GM12878 (cell line): ENCODE data around the gene THSD4. TPM values are rescaled to one million over a fixed set of nuclear protein-coding genes. Genes with fewer than 3 reads are reported as not detected.

Experiments
- ATAC-seq: fragments of 200-7000 bp; cut with Tn5 transposase; 3 replicates; pipeline ENCODE4 v1.9.1; 2020; ENCODE audit warnings: mild to moderate bottlenecking, moderate library complexity
- BruUV-seq: library from RNA; stranded (reverse); fragments of 400-500 nt; replicated peaks from 2 replicates; lab custom pipeline; 2021; lab: Mats Ljungman, UMichigan
- CTCF ChIA-PET: fragments of 300-600 bp; sonication (Branson Sonifier 250); formaldehyde crosslinking; extraction: SDS; loops from one replicate; lab custom pipeline; 2021; ENCODE audit warnings: inconsistent platforms; lab: Yijun Ruan, JAX
- POLR2A ChIA-PET: fragments of 350-600 bp; formaldehyde crosslinking; extraction: SDS; loops from one replicate; lab custom pipeline; 2021; ENCODE audit warnings: inconsistent platforms; lab: Charles Lee
- RAD21 ChIA-PET: fragments of 300-600 bp; sonication (Branson Sonifier 250); formaldehyde crosslinking; loops from one replicate; lab custom pipeline; 2023; ENCODE audit warnings: antibody characterized with exemption; ENCODE audit not compliant: unreplicated experiment; lab: Charles Lee
- SMC1A ChIA-PET: fragments of 300-600 bp; sonication (Branson Sonifier 250); formaldehyde crosslinking; loops from one replicate; lab custom pipeline; 2023; ENCODE audit not compliant: unreplicated experiment, uncharacterized antibody; lab: Charles Lee
- DNase-seq: peaks from one replicate; pipeline ENCODE4 v3.0.0-alpha.2; 2011; ENCODE audit warnings: low read depth, low spot score
- FAIRE-seq: peaks from 3 replicates; lab custom pipeline; 2011; peaks lifted over from hg19 to GRCh38; lab: Jason Lieb, UNC
- H2AFZ ChIP-seq: 2 replicates; pipeline ENCODE4 v1.6.0; 2011; ENCODE audit warnings: low read depth, low read length, control low read depth; ENCODE audit not compliant: control insufficient read depth
- H3K27ac ChIP-seq: 2 replicates; pipeline ENCODE4 v1.5.1; 2011; ENCODE audit warnings: control low read depth; ENCODE audit not compliant: control insufficient read depth, insufficient read depth
- H3K27me3 ChIP-seq, 2 experiments: replicated peaks in 1 of 2; 2 replicates each; pipeline versions ENCODE4 v1.6.0 to v1.6.1; 2011; ENCODE audit warnings: low read length in 1 of 2; ENCODE audit not compliant: control insufficient read depth in 2 of 2, insufficient read depth in 2 of 2
- H3K36me3 ChIP-seq, 2 experiments: 2 replicates each; pipeline ENCODE4 v1.5.1; 2011; ENCODE audit warnings: low read length in 1 of 2; ENCODE audit not compliant: control insufficient read depth in 2 of 2, insufficient read depth in 2 of 2
- H3K4me1 ChIP-seq: 2 replicates; pipeline ENCODE4 v1.6.1; 2011; ENCODE audit warnings: mild to moderate bottlenecking, low read length, moderate library complexity, mixed read lengths; ENCODE audit not compliant: control insufficient read depth, insufficient read depth
- H3K4me2 ChIP-seq: 2 replicates; pipeline ENCODE4 v1.6.0; 2011; ENCODE audit warnings: control low read depth; ENCODE audit not compliant: control insufficient read depth, insufficient read depth
- H3K4me3 ChIP-seq: fragments of 200-600 bp; sonication (generic); 2 replicates; pipeline ENCODE4 v1.5.1; 2016
- H3K79me2 ChIP-seq: 2 replicates; pipeline ENCODE4 v1.6.0; 2011; ENCODE audit warnings: low read length; ENCODE audit not compliant: control insufficient read depth, insufficient read depth
- H3K9ac ChIP-seq: 2 replicates; pipeline ENCODE4 v1.8.0; 2011; ENCODE audit warnings: low read length, control low read depth, mixed read lengths; ENCODE audit not compliant: control insufficient read depth, insufficient read depth
- H3K9me3 ChIP-seq: replicated peaks from 3 replicates; pipeline ENCODE4 v1.5.1; 2011; ENCODE audit warnings: mild to moderate bottlenecking, low read length; ENCODE audit not compliant: control insufficient read depth, insufficient read depth
- H4K20me1 ChIP-seq: 2 replicates; pipeline ENCODE4 v1.6.0; 2011; ENCODE audit not compliant: control insufficient read depth, insufficient read depth
- BACH1 ChIP-seq: fragments of 450-650 bp; IDR thresholded peaks from 2 replicates; pipeline ENCODE4 v1.6.1; 2017; ENCODE audit warnings: mild to moderate bottlenecking, borderline replicate concordance
- BCL11A ChIP-seq: IDR thresholded peaks from 2 replicates; pipeline ENCODE4 v1.6.1; 2011; ENCODE audit warnings: low read depth, low read length
- BHLHE40 ChIP-seq, 2 experiments: fragments of 450-650 bp in 1 of 2; IDR thresholded peaks; 2 replicates each; pipeline ENCODE4 v1.6.1; 2011 to 2017; ENCODE audit warnings: low read depth in 2 of 2, borderline replicate concordance in 1 of 2, improper control_type of control experiment in 1 of 2, low read length in 1 of 2, mild to moderate bottlenecking in 1 of 2
- CEBPZ ChIP-seq: fragments of 150-350 bp; IDR thresholded peaks from 2 replicates; pipeline ENCODE4 v1.6.1; 2016; ENCODE audit warnings: low read depth, low read length
- CREM ChIP-seq: IDR thresholded peaks from 2 replicates; pipeline ENCODE4 v1.6.1; 2014; ENCODE audit warnings: antibody characterized with exemption, low read depth
- CTCF ChIP-seq, 3 experiments: IDR thresholded peaks in 2 of 3; conservative IDR thresholded peaks in 1 of 3; 2 replicates each; pipeline ENCODE4 v1.5.1; 2011; ENCODE audit warnings: low read depth in 3 of 3, low read length in 3 of 3, mild to moderate bottlenecking in 3 of 3, control low read depth in 2 of 3, moderate library complexity in 2 of 3, inconsistent platforms in 1 of 3, mixed read lengths in 1 of 3; ENCODE audit not compliant: control insufficient read depth in 2 of 3, insufficient read depth in 1 of 3; ENCODE audit errors: extremely low read depth in 1 of 3
- MXI1 ChIP-seq: fragments of 150-350 bp; IDR thresholded peaks from 2 replicates; pipeline ENCODE4 v1.6.1; 2011; ENCODE audit warnings: low read depth, mild to moderate bottlenecking, inconsistent platforms, low read length, improper control_type of control experiment
- NR2C2 ChIP-seq: IDR thresholded peaks from 2 replicates; pipeline ENCODE4 v1.6.1; 2011; ENCODE audit warnings: borderline replicate concordance, low read depth; ENCODE audit not compliant: control insufficient read depth, insufficient read length
- SUPT20H ChIP-seq: IDR thresholded peaks from 2 replicates; pipeline ENCODE4 v1.6.1; 2011; ENCODE audit warnings: low read depth, mild to moderate bottlenecking, low read length, moderate library complexity, borderline replicate concordance; ENCODE audit not compliant: control insufficient read depth
- TAF1 ChIP-seq: IDR thresholded peaks from 2 replicates; pipeline ENCODE4 v1.6.1; 2011; ENCODE audit warnings: mild to moderate bottlenecking, low read depth, low read length, borderline replicate concordance
- ZNF24 ChIP-seq: fragments of 450-650 bp; IDR thresholded peaks from 2 replicates; pipeline ENCODE4 v1.6.1; 2017; ENCODE audit warnings: antibody characterized with exemption, mild to moderate bottlenecking
- ZNF622 ChIP-seq: fragments of 450-650 bp; IDR thresholded peaks from 2 replicates; pipeline ENCODE4 v1.6.1; 2017; ENCODE audit warnings: mild to moderate bottlenecking, inconsistent platforms
- WGBS: methylation state at CpG from one replicate; pipeline ENCODE4 v1.1.6; 2016; ENCODE audit warnings: low lambda C conversion rate; ENCODE audit not compliant: insufficient replicate concordance, insufficient coverage; ENCODE audit errors: missing lambda C conversion rate; 5-methylcytosine and 5-hydroxymethylcytosine counted together
- in situ Hi-C: fragments of 300-500 bp; cut with MboI; formaldehyde crosslinking; loops from 9 replicates; pipeline ENCODE4 v1.14.3; 2018; ENCODE audit warnings: mixed read lengths
- intact Hi-C: fragments of 100-400 bp; cut with micrococcal nuclease; formaldehyde crosslinking; loops from one replicate; pipeline ENCODE4 v1.14.2; 2022; ENCODE audit not compliant: unreplicated experiment
- polyA plus RNA-seq, 11 experiments: library from polyadenylated mRNA; depleted of rRNA in 4 of 11; unstranded in 6 of 11; stranded (reverse) in 5 of 11; fragments of >200 nt; fragmentation: Nextera tagmentation in 4 of 11; fragmentation: Illumina TruSeq in 1 of 11; extraction: Ambion mirVana in 4 of 11; extraction: Trizol in 1 of 11; gene quantifications; 1 replicate in 1 of 11; 2 replicates in 10 of 11; pipeline versions ENCODE4 v1.2.1 to v1.2.3, GENCODE V29; 2011 to 2016; ENCODE audit warnings: inconsistent platforms in 2 of 11, missing spikeins in 2 of 11, low read depth in 1 of 11
- total RNA-seq, 4 experiments: library from RNA; depleted of rRNA in 3 of 4; stranded (reverse); fragments of >200 nt in 3 of 4; fragmentation: Illumina TruSeq in 1 of 4; extraction: Trizol in 1 of 4; gene quantifications; 2 replicates each; pipeline versions ENCODE4 v1.2.1 to v1.2.3, GENCODE V29; 2013 to 2021
- TF ChIP-seq, protein P1 (sequence below): fragments of 450-650 bp; IDR thresholded peaks from 2 replicates; pipeline ENCODE4 v1.6.1; 2017; ENCODE audit warnings: mild to moderate bottlenecking, low read depth, inconsistent platforms; ENCODE audit not compliant: poor library complexity, severe bottlenecking
- TF ChIP-seq, protein P2 (sequence below): fragments of 450-650 bp; IDR thresholded peaks from 2 replicates; pipeline ENCODE4 v1.6.1; 2017; ENCODE audit warnings: borderline replicate concordance

The THSD4 gene
- total and polyA plus RNA-seq, 10 of the 15 experiments (the other 5 are each of a cell fraction or from before 2014, with no cell fraction given) = 0.04 to 0.13 (median 0.05) TPM; not detected in 7

DNA sequence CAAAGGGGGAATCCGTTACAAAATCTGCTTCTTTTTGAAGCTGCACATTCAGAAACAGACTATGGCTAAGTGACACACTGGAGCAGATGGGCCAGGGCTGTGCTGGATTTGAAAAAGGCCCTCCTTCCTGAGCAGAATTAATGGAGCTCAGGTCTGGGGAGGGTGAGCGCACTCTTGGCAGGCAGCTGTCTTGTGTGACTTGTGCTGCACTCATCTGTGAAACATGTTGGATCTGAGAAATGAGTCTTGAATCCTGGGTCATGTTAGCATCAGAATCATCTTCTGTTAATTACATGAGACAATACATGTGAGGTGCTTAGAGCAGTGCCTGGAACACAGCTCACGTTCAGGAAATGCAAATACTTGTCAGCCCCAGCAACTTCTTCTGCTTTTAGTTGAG, 219.6 kb downstream of the THSD4 start (continued):
- TF ChIP-seq, protein P1, sequence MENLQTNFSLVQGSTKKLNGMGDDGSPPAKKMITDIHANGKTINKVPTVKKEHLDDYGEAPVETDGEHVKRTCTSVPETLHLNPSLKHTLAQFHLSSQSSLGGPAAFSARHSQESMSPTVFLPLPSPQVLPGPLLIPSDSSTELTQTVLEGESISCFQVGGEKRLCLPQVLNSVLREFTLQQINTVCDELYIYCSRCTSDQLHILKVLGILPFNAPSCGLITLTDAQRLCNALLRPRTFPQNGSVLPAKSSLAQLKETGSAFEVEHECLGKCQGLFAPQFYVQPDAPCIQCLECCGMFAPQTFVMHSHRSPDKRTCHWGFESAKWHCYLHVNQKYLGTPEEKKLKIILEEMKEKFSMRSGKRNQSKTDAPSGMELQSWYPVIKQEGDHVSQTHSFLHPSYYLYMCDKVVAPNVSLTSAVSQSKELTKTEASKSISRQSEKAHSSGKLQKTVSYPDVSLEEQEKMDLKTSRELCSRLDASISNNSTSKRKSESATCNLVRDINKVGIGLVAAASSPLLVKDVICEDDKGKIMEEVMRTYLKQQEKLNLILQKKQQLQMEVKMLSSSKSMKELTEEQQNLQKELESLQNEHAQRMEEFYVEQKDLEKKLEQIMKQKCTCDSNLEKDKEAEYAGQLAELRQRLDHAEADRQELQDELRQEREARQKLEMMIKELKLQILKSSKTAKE = no peak
- TF ChIP-seq CEBPZ = no peak

DNA sequence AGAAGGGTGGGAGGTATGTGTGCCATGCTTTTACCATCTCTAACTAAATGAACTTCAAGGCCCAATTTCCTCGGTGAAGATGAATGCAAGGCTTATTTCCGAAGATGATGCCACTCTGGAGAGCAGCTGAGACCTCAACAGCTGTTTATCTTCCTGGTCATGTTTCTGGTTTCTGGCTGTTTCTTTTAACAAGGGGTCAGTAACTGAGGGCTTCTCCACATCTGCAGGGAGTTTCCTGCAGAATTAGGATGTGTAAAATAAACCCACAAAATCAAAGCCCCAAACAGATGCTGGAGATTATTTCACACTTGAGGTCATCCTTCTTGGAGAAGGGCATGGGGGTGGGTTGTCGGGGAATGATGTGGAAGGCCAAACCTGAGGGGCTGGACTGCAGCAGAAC, 220.3 kb downstream of the THSD4 start:
- Histone ChIP-seq H3K4me2 (no peak overlapping the region), H4K20me1 (no peaks in the 10 kb centered on the region), H3K9me3 (no peaks in the 10 kb centered on the region), H3K27me3 (no peaks in the 10 kb centered on the region), H3K4me3 (no peak overlapping the region), H3K79me2 (no peaks in the 10 kb centered on the region), H3K4me1 (peaks cover 3% of the 10 kb centered on the region), H3K9ac (no peak overlapping the region), H3K36me3 (no peaks in the 10 kb centered on the region), H3K27ac (no peak overlapping the region), H2AFZ (no peak overlapping the region)
- 27% methylated on average over 3 of the region's 3 CpGs for WGBS
- ATAC-seq (no peak), FAIRE-seq (no peak), DNase-seq (no peak)
- in situ Hi-C loops = no loop called here
- intact Hi-C loops = no loop called here
- BruUV-seq = no TSS peak
- POLR2A ChIA-PET = no interaction called here
- RAD21 ChIA-PET = no interaction called here
- CTCF ChIA-PET = no interaction called here
- SMC1A ChIA-PET = no interaction called here
- TF ChIP-seq ZNF24 (no peak), MXI1 (no peak), CREM (no peak), BCL11A (no peak), SUPT20H (no peak), TAF1 (no peak), CTCF (IDR thresholded peaks at IDR 0.05 in 2 of 3, conservative IDR thresholded peaks at IDR 0.05 in 1 of 3; ENCODE audit: control insufficient read depth in 2 of 3, extremely low read depth in 1 of 3, insufficient read depth in 1 of 3, low read depth in 3 of 3, low read length in 3 of 3) (no peak), NR2C2 (no peak), BHLHE40 (IDR thresholded peaks at IDR 0.05; ENCODE audit: borderline replicate concordance in 1 of 2, low read depth in 2 of 2, low read length in 1 of 2) (no peak), BACH1 (no peak), ZNF622 (no peak)
- TF ChIP-seq, protein P2, sequence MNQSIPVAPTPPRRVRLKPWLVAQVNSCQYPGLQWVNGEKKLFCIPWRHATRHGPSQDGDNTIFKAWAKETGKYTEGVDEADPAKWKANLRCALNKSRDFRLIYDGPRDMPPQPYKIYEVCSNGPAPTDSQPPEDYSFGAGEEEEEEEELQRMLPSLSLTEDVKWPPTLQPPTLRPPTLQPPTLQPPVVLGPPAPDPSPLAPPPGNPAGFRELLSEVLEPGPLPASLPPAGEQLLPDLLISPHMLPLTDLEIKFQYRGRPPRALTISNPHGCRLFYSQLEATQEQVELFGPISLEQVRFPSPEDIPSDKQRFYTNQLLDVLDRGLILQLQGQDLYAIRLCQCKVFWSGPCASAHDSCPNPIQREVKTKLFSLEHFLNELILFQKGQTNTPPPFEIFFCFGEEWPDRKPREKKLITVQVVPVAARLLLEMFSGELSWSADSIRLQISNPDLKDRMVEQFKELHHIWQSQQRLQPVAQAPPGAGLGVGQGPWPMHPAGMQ = no peak
